Fibroblast of lung (primary cell): ENCODE data around the gene CRYBA2. TPM values are rescaled to one million over a fixed set of nuclear protein-coding genes. Genes with fewer than 3 reads are reported as not detected.

Source experiments
- DNase-seq, 2 donors: peaks; one replicate each; pipeline versions ENCODE4 v3.0.0 to v3.0.0-alpha.2; 2010; ENCODE audit warnings: low read depth in 2 of 2
- H2AFZ ChIP-seq: 2 replicates; pipeline ENCODE4 v1.5.1; 2012; ENCODE audit warnings: low read length, control low read depth, inconsistent platforms
- H3K27ac ChIP-seq: 2 replicates; pipeline ENCODE4 v1.5.1; 2011; ENCODE audit warnings: low read length, control low read depth; ENCODE audit not compliant: insufficient read depth
- H3K27me3 ChIP-seq: 2 replicates; pipeline ENCODE4 v1.5.1; 2011; ENCODE audit warnings: mild to moderate bottlenecking, low read length; ENCODE audit not compliant: control insufficient read depth, insufficient read depth
- H3K36me3 ChIP-seq: 2 replicates; pipeline ENCODE4 v1.5.1; 2011; ENCODE audit warnings: low read length; ENCODE audit not compliant: control insufficient read depth, insufficient read depth
- H3K4me1 ChIP-seq: 2 replicates; pipeline ENCODE4 v1.5.1; 2011; ENCODE audit warnings: low read length; ENCODE audit not compliant: control insufficient read depth, insufficient read depth; ENCODE audit errors: extremely low read depth
- H3K4me2 ChIP-seq: 2 replicates; pipeline ENCODE4 v1.5.1; 2011; ENCODE audit warnings: low read length, control low read depth; ENCODE audit not compliant: insufficient read depth; ENCODE audit errors: extremely low read depth
- H3K4me3 ChIP-seq, 4 experiments: fragments of 200-600 bp in 1 of 4; sonication (generic) in 1 of 4; replicated peaks in 1 of 4; 2 replicates each; pipeline ENCODE4 v1.5.1; 2011 to 2016; ENCODE audit warnings: low read length in 4 of 4, low read depth in 3 of 4, mild to moderate bottlenecking in 3 of 4, control low read depth in 2 of 4, inconsistent platforms in 1 of 4, mixed read lengths in 1 of 4; ENCODE audit not compliant: insufficient read depth in 1 of 4; ENCODE audit errors: control extremely low read depth in 1 of 4
- H3K79me2 ChIP-seq: 2 replicates; pipeline ENCODE4 v1.5.1; 2012; ENCODE audit warnings: mild to moderate bottlenecking, low read length, inconsistent platforms; ENCODE audit not compliant: control insufficient read depth, insufficient read depth
- H3K9ac ChIP-seq: 2 replicates; pipeline ENCODE4 v1.5.1; 2011; ENCODE audit warnings: mild to moderate bottlenecking, low read length, control low read depth; ENCODE audit not compliant: insufficient read depth
- H3K9me3 ChIP-seq: 2 replicates; pipeline ENCODE4 v1.5.1; 2012; ENCODE audit warnings: low read depth, low read length; ENCODE audit not compliant: control insufficient read depth, insufficient read depth
- H4K20me1 ChIP-seq: 2 replicates; pipeline ENCODE4 v1.5.1; 2011; ENCODE audit warnings: low read length; ENCODE audit not compliant: control insufficient read depth, insufficient read depth; ENCODE audit errors: extremely low read depth
- EZH2 ChIP-seq: IDR thresholded peaks from 2 replicates; pipeline ENCODE4 v1.5.1; 2012; ENCODE audit warnings: low read length, control low read depth, mild to moderate bottlenecking; ENCODE audit errors: missing control alignments
- polyA plus RNA-seq, 2 donors: library from polyadenylated mRNA; depleted of rRNA in 1 of 2; stranded (reverse) in 1 of 2; unstranded in 1 of 2; fragments of >200 nt; gene quantifications; 2 replicates each; pipeline ENCODE4 v1.2.1, GENCODE V29; 2011 to 2012; ENCODE audit warnings: missing spikeins in 1 of 2
- total RNA-seq: library from RNA; depleted of rRNA; stranded (reverse); fragments of >200 nt; gene quantifications from 2 replicates; pipeline ENCODE4 v1.2.1, GENCODE V29; 2014
- TF ChIP-seq, protein P1 (sequence below), 2 donors: IDR thresholded peaks in 1 of 2; conservative IDR thresholded peaks in 1 of 2; 1 replicate in 1 of 2; 2 replicates in 1 of 2; pipeline ENCODE4 v1.5.1; 2011 to 2012; ENCODE audit warnings: low read length in 2 of 2, control low read depth in 1 of 2, inconsistent platforms in 1 of 2, low read depth in 1 of 2, mild to moderate bottlenecking in 1 of 2

The CRYBA2 gene
- total and polyA plus RNA-seq, 2 donors (not counting 1 experiment from before 2014, with no cell fraction given): not detected

DNA sequence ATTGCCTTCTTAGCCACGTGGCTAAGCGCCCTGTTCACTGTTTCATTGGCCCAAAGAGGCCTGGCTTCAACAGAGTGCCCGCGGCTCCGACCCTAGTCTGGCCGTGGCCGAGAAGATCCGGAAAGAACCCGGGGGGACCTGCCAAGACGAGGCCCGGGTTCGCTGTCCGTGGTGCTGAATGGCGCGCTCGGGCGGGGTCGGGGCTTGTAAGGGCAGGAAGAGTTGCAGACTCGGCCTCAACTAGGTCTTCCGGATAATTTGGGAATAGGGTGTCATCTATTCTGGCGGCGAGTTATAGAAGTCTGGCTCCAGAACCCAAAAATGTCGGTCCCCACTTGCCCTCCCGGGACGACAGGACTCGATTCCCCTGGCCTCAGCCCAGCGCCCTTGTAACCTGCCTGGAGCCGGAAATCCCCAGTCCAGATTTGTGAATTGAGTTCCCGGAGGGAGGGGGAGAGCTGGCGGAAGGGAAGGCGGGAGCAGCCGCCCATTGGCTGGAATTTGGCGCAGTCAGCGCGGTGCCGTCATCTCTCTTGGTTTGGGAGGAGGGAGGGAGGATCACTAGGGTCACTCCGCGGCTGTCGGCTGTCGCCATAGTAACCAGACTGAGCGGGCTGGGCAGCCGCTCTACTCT is 30.2 kb downstream of the CRYBA2 start:
- DNase-seq: peak; percentile 70 to 80
- Histone ChIP-seq H3K4me3 (peak overlapping the region in 2 of 4 experiments; percentile 25 to 48), H2AFZ (no peak overlapping the region), H3K27me3 (peaks cover 33% of the 10 kb centered on the region), H4K20me1 (no peaks in the 10 kb centered on the region), H3K9ac (no peak overlapping the region), H3K4me2 (peak overlapping the region; percentile 78), H3K9me3 (no peaks in the 10 kb centered on the region), H3K36me3 (no peaks in the 10 kb centered on the region), H3K79me2 (no peaks in the 10 kb centered on the region), H3K27ac (peak overlapping the region; percentile 67), H3K4me1 (peaks cover 12% of the 10 kb centered on the region)
- TF ChIP-seq EZH2: no peak
- TF ChIP-seq, protein P1, sequence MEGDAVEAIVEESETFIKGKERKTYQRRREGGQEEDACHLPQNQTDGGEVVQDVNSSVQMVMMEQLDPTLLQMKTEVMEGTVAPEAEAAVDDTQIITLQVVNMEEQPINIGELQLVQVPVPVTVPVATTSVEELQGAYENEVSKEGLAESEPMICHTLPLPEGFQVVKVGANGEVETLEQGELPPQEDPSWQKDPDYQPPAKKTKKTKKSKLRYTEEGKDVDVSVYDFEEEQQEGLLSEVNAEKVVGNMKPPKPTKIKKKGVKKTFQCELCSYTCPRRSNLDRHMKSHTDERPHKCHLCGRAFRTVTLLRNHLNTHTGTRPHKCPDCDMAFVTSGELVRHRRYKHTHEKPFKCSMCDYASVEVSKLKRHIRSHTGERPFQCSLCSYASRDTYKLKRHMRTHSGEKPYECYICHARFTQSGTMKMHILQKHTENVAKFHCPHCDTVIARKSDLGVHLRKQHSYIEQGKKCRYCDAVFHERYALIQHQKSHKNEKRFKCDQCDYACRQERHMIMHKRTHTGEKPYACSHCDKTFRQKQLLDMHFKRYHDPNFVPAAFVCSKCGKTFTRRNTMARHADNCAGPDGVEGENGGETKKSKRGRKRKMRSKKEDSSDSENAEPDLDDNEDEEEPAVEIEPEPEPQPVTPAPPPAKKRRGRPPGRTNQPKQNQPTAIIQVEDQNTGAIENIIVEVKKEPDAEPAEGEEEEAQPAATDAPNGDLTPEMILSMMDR (conservative IDR thresholded peaks at IDR 0.05 in 1 of 2, IDR thresholded peaks at IDR 0.05 in 1 of 2; ENCODE audit: low read depth in 1 of 2, low read length in 2 of 2): no peak

DNA sequence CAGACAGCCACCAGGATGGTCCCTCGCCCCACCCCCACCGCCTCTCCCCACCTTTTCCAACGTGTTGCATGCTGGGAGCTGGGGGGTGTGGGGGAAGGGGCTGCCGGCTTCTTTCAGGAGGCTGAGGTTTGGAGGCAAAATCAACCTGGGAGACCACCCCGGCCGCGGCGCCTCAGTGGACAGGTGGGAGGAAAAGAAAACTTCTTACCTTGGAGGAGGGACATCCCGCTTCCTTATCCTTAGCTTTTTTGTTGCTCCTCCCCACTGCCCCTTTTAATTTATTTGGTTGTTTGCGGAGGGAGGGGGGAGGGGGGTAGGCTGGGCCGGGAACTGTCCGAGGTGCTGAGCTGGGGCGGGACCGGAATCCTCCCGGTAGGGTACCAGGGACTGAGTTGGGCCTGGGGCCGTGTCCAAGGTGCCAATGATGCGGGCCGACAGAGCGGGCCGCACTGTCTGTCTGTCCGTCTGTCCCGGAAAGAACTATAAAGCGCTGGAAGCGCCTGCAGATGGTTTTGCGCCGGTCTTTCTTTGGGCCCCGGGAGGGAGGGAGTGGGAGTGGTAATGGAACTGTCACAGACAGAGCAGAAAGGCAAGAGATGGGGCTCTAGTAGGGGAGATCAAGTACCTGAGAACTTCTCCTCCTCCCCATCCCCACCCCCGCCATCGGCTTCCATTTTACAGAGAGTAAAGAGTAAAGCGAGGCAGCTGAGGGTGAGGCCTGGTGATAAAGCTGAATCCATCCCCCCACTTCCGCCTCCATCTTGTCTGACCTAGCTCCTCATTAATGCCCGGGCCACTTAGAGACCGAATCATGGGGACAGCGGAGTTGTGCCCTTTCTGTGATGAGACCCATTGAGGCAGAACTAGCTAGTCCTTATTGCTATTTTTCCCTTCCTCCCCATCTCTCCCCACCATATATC is 31.3 kb downstream of the CRYBA2 start:
- Histone ChIP-seq H3K27me3 (peaks cover 40% of the 10 kb centered on the region), H2AFZ (no peak overlapping the region), H3K9ac (no peak overlapping the region), H3K36me3 (no peaks in the 10 kb centered on the region), H3K4me1 (peaks cover 12% of the 10 kb centered on the region), H3K4me3 (no peak overlapping the region), H3K27ac (no peak overlapping the region), H3K4me2 (no peak overlapping the region), H4K20me1 (no peaks in the 10 kb centered on the region), H3K79me2 (no peaks in the 10 kb centered on the region), H3K9me3 (no peaks in the 10 kb centered on the region)
- no peak for DNase-seq
- TF ChIP-seq, protein P1 (conservative IDR thresholded peaks at IDR 0.05 in 1 of 2, IDR thresholded peaks at IDR 0.05 in 1 of 2; ENCODE audit: low read depth in 1 of 2, low read length in 2 of 2): no peak
- peak; percentile 26 for TF ChIP-seq EZH2

DNA sequence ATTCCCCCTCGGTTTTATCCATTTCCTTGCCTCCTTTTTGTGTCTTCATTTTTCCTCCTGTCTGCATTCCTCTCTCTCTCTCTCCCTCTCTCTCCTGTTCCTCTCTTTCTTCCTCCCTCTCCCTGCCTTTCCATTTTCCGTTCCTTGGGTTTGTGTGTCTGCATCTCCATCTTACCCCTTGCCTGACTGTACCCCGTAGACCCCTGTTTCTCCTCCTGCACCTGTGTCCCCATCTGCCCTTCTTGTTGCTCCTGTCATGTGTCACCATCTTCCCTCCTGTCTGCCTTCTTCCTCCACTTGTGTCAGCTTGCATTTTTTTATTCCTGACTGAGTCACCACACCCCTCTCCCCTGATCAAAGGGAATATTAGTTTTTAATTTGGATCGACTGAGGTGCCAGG is 32.0 kb downstream of the CRYBA2 start:
- Histone ChIP-seq H3K4me2 (no peak overlapping the region), H3K27me3 (peaks cover 44% of the 10 kb centered on the region), H3K27ac (no peak overlapping the region), H3K79me2 (no peaks in the 10 kb centered on the region), H3K4me3 (no peak overlapping the region), H3K36me3 (no peaks in the 10 kb centered on the region), H3K9me3 (no peaks in the 10 kb centered on the region), H4K20me1 (no peaks in the 10 kb centered on the region), H3K9ac (no peak overlapping the region), H2AFZ (no peak overlapping the region), H3K4me1 (peaks cover 12% of the 10 kb centered on the region)
- no peak for TF ChIP-seq EZH2
- TF ChIP-seq, protein P1 (conservative IDR thresholded peaks at IDR 0.05 in 1 of 2, IDR thresholded peaks at IDR 0.05 in 1 of 2; ENCODE audit: low read depth in 1 of 2, low read length in 2 of 2): no peak
- no peak for DNase-seq
